ENCODE results near the gene PGM2L1.

DNA sequence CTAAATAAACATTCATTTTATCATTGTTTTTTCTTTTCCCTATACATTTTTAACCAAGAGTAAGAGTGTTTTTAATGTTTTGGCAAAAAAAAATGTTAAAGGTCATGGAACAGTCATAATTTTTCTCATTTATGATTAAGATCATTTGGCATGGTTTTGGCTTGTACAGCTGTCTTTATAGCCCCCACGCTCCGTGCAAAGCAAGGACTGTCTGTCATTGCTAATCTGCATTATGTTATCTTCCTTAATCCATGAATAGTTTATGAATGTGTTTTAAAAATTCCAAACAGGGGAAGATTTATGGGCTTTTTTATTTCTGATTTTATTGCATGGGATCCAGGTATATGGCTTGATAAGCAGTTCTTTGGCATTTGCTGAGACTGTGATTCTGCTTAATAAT, 28.1 kb downstream of the PGM2L1 start:
- TF ChIP-seq, protein P1, sequence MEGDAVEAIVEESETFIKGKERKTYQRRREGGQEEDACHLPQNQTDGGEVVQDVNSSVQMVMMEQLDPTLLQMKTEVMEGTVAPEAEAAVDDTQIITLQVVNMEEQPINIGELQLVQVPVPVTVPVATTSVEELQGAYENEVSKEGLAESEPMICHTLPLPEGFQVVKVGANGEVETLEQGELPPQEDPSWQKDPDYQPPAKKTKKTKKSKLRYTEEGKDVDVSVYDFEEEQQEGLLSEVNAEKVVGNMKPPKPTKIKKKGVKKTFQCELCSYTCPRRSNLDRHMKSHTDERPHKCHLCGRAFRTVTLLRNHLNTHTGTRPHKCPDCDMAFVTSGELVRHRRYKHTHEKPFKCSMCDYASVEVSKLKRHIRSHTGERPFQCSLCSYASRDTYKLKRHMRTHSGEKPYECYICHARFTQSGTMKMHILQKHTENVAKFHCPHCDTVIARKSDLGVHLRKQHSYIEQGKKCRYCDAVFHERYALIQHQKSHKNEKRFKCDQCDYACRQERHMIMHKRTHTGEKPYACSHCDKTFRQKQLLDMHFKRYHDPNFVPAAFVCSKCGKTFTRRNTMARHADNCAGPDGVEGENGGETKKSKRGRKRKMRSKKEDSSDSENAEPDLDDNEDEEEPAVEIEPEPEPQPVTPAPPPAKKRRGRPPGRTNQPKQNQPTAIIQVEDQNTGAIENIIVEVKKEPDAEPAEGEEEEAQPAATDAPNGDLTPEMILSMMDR (IDR thresholded peaks at IDR 0.05) = no peak
- no peak for TF ChIP-seq POLR2A (IDR thresholded peaks at IDR 0.05)
- TF ChIP-seq EP300 (IDR thresholded peaks at IDR 0.05) = no peak

Data from ovary (tissue), 3 donors.